Stimulated activated CD4-positive, alpha-beta T cell treated with anti-CD3 and anti-CD28 coated beads, Interleukin-4, amount 100 ng/mL, for 48 hours (primary cell): ENCODE data around the gene BCAR1.

Experiments used
- DNase-seq, 2 donors: peaks; one replicate each; pipeline ENCODE4 v3.0.0-alpha.2; 2020; ENCODE audit warnings: low read depth in 2 of 2

BCAR1 gene

DNA sequence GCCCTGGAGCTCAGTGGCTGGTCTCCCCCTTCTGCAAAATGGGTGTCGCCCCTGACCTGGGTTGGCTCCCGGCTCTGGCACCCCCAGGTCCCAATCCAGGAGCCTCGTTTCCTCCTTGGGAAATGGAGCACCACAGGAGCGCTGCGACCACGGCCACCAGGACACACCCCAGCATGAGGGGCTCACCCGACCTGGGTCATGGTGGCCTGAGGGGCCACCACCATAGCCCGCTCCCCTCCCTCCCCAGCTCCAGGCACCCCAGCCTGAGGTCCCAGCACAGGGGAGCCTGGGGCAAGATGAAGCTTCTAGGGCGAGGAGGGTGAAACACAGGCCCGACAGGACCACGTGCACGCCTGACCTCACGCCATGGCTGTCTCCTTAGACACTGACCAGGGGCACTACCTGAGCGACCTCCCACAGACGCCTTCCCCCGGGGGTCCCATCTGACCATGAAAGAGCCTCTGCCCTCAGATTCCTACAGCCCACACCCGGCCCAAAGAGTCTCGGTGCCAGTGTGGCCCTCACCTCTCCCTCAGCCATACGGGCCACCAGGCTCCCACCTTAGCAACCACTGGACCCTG, 11.8 kb downstream of the BCAR1 start:
- DNase-seq: no peak

DNA sequence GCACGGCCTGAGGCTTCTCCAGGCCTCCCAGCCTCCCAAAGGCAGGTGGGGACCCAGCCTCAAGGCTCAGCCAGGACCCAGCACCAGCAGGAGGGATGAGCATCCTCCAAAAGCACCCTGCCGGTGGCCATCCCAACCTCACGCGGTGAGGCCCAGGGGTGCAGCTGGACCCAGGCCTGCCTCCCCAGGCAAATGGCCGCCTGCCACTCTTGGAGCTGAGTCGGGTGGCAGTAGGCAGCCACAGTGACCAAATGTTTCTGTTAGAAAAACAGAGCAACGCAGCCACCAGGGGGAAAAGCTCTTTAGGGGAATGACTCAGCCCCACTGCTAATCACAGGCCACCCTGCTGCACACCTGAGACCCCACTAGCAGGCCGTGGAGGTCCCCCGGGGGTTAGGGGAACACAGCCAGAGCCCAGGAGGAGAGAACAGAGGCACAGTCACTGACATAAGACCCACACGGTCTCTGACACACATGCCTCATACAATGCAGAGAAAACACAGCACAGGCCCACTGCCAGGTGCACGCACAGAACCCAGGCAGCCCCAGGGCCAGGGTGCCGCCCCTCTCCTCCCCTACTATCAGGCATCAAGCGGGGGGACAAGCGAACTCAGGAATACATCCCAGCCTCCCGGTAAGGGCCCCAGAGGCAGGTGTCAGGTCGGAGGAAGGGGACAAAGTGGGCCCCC, 12.4 kb downstream of the BCAR1 start:
- DNase-seq: no peak

DNA sequence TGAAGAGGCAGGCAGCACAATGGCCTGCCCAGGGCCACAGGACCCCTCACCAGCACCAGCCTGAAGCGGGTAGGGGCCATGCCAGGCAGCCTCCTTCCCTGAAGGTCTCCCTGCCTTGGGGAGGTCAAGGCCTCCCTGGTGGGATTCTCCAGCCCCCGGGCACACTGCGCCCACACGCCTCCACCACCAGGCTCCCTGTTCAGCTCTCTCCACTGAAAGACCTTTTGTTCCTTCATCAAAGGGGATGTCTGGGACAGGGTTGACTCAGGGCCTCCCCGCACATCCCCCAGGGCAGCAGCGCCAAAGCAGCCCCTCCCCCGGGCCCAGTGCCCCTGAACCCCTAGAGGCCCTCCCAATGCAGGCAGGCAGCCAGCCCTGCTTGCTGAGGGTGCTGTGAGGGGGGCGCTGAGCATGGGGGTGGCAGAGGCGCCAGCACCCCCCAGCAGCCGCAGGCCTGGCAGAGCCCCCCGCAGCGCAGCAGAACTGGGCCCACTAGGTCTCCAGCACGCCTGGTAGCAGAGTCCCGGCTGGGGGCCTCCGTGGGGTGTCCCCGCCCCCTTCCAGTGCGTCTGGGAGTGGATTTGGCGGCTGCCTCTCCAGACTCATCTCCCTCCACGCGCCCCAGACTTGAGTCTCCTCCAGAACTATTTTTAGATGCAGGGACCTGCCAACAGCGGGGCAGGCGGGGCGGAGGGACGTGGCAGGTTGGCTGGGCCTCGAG, 13.1 kb downstream of the BCAR1 start:
- DNase-seq: no peak

DNA sequence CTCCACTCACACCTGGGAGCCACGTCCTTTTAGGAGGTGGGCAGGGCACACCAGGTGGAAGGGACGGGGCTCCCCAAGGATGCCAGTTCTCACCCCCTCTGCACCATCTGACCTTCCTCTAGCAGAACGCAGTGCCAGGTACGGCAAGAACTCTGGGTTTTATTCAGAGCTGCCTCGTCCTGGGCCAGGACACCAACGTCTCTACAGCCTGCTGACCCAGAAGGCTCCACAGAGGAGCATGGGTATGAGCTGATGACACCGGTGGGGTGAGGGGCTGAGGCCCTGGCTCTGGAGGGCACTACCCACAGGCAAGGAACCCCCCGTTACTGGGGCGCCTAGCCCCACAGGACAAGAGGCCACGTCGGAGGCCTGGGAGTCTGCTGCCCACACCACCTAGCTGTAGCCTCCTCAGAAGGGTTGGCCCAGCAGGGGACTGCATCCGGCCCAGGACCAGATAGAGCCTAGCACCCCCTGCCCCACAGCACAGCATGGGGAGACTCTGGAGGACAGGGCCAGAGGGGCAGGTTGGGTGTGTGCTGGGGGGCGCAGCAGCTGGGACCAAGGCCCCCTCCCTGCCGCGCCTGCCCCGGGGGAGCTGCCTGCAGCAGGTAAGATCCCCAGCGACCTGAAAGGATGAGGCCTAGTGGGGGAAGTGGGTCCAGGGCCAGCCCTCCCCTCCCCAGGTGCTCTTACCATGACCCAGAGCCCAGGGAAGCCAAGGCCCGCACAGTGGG, 13.9 kb downstream of the BCAR1 start:
- no peak for DNase-seq

DNA sequence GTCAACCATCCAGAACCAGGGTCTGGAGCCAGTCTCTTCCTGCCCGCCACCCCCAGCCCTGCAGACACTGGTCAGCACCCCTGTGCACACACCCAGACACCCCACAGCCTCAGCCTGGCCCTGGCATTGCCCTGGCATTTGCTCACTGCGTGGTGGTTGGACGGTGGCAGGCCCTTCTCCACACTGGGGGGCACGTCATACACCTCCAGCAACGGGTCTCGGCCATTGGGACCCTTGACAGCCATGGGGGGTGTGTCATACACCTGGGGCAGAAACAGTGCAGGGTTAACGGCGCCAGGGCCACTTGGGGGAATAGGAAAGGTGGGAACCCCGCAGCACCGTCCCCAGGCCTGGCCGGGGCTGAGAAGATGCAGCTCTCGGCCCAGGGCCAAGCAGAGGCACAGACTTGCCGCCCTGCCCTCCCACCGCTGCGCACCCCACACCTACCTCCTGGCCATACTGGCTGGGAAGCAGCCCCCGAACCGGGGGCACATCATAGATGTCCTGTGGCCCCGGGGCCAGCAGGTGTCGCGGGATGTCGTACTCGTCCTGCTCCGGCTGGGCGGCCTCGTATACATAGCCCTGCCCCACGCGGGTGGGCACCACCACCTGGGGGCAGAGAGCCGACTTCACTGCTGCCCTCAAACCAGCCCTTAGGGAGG, 14.6 kb downstream of the BCAR1 start:
- DNase-seq: no peak

DNA sequence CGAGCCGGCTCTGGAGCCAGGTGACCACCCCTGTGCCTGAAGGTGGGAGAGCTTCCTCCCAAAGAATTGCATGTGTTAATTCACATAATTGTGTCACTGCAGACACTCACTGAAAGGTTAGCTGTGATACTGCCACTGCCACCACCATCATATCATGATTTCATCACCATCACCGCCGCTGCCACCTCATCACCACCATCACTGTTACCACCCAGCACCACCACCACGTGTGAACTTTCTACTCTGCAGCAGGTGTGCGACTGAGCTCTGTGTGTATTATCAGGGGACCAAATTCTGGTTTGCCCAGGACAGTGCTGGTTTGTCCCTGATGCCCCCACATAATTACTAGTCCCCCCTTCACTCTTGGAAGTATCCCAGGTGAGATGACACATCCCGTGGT, 15.2 kb downstream of the BCAR1 start:
- DNase-seq: no peak

DNA sequence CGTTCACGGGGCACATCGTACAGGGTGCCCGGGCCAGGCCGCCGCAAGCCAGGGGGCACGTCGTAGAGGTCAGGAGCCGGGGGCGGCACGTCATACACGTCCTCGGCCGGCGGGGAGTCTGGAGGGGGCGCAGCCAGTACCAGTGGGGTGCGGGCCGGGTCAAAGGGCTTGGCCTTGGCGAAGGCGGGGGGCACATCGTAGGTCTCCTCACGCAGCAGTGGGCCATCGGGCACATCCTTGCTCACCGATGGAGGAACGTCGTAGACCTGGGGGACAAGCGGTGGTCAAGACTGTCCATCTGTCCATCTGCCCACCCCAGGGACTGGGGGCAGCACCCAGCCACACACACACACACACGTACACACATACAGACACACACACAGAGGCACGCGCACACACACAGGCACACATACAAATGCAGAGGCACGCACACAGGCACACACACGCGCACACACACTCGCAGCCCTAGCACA, 15.7 kb downstream of the BCAR1 start:
- DNase-seq: no peak

DNA sequence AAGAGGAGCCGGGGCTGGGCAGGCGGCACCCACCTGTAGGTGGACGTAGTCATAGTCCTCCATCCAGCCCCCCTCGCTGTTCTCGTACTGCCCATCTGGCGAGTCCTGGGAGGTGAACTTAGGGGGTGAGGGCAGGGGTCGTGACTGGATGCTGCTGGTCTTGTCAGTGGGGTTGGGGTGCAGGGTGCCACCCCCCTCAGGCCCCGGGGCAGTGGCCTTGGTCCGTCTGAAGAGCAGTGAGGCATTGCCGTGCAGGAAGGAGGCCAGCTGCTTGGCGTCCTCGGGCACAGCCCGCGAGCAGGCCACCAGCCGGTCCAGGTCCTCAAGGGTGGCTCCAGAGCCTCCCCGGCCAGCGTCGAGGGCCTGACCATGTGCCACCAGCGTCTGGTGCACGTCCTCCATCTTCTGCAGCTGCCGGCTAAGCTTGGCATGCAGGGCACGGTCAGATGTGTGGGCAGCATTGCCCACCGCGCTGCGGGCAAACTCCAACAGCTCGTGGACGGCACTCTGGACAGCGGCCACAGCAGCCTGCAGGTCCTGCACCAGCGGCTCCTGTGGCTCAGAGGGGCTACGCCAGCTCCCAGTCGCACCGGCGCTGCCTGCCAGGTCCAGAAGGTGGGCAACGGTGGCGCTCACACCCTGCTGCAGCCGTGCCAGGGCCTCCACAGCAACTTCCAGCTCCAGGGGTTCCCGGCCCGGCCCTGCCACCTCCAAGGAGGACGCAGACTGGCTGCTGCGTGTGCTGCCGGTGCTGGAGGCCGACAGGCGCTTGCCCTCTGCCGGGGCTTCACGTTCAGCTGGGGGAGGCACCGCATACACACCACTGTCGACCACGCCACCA, 16.3 kb downstream of the BCAR1 start:
- no peak for DNase-seq

DNA sequence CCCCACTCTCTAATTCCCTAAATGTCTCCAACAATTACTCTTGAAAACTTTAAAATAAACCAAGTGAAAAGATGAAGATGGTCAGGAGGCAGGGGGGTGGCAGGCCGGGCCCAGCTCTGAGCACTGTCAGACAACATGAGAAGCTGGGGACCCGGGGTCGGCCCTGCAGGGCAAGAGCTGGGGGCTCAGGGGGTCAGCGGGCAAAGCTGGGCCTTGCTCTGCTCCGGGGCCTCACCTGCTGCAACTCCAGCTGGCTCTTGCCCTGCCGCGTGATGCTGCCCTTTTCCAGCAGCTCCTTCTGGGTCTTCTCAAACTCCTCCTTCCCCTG, 17.8 kb downstream of the BCAR1 start:
- no peak for DNase-seq

DNA sequence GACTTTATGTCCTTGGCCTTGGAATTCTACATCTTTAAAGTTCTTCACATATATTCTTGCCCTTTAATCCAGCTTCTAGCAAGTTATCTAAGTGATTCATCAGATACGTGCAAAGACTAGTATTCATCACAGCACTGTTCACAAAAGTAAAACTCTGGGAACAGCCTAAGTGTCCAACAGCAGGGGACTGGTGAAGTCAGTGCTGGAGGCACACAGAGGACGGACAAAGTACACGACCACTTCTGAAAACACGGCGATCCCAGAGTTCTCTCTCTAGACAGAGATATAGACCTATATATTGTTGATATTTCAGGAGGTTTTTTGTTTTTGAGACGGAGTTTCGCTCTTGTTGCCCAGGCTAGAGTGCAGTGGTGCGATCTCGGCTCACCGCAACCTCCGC, 19.9 kb downstream of the BCAR1 start:
- no peak for DNase-seq

DNA sequence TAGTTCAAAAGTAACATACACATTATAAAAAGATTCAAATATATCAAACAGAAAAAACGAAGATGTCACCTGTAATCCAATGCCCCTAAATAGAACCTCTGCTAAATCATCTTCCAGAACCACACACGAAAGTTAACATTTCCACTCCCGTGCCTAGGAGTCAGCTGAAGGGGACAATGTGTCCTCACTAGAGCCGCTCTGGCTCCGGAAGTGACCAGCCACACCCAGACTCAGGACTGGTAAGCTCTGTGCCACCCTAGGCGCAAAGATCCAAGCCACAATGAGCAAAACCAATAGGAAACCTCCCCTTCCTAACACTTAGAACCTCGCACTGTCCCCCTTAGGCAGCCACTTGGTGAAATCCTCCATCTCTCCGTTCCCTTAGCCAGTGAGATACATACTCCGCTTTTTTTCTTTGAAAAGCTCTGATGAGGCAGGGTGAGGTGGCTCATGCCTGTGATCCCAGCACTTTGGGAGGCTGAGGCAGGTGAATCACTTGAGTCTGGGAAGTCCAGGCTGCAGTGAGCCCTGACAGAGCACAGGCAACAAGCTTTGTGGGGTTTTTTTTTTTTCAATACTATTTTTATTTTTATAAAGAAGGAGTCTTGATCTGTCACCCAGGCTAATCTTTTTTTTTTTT, 20.8 kb downstream of the BCAR1 start:
- no peak for DNase-seq

DNA sequence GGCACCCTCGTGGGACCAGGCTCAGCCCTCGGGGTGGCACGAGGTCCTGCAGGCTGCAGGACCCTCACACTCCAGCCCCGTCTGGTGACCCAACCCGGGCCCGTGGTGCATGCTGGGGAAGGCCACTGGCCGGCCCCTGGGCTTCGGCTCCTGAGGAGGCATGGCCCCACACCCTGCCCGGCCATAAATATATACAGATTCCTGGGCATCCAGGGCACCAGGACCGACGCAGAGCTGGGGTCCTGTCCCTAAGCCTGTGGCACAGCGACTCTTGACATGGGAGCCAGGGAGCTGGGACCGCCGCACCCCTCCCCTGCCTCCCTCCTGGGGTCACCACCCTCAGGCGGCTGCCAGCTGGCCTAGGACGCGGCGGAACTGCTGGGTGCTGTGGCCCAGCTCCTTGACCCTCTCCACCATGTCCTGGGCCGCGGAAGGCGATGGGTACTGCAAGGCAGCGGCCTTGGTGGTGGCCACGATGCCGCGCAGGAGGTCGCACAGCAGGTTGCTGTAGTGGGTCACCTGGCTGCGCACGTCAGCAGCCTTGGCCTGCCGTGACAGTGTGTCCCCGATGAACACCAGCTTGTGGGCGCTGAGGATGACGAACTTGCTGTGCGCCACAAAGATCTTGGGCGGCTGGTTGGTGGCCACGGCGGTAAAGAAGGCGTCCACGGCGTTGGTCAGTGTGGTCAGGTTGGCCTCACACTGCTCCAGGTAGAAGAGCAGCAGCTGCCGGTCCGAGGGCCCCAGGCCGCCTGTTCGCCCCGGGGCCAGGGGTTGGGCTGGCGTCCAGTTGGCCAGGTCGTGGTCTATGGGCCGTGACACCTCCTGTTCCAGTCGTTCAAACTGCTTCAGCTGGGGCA, 22.0 kb downstream of the BCAR1 start:
- no peak for DNase-seq

DNA sequence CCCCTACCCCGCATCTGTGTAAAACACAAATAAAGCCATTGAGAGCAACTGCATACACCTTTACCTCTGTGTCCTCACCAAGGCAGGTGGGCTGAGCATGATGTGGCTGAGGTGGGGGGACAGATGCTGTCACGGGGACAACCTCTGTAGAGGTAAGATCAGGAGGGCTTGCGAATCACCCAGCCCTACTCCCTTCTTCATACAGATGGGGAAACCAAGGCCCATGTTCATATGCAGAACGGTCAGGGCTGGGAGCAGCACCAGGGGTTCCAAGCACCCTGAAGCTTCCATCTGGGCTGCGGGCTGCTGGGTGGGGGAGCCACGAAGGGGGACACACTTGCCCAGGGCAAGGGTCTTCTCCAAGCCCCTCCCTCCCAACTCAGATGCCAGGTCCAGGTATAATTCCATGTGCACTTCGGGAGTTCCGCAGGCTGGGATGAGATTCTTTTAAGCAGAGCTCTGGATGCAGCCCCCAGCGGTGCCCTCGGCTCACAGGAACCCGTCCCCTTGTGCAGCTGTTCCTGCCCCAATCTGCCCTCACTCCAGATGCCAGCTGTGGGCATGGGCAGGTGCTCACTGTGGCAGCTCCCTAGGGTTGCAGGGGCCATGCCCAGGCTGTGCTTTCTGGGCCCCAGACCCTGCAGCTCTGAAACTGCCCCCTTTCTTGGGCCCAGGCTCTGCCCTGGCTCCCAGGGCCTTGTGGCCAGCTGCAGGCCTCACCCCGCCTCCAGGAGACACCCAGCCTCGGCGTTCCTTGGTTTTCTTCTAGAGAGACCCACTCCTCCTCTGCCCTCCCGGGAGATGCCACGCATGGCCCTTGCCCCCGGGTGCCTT, 23.1 kb downstream of the BCAR1 start:
- no peak for DNase-seq

DNA sequence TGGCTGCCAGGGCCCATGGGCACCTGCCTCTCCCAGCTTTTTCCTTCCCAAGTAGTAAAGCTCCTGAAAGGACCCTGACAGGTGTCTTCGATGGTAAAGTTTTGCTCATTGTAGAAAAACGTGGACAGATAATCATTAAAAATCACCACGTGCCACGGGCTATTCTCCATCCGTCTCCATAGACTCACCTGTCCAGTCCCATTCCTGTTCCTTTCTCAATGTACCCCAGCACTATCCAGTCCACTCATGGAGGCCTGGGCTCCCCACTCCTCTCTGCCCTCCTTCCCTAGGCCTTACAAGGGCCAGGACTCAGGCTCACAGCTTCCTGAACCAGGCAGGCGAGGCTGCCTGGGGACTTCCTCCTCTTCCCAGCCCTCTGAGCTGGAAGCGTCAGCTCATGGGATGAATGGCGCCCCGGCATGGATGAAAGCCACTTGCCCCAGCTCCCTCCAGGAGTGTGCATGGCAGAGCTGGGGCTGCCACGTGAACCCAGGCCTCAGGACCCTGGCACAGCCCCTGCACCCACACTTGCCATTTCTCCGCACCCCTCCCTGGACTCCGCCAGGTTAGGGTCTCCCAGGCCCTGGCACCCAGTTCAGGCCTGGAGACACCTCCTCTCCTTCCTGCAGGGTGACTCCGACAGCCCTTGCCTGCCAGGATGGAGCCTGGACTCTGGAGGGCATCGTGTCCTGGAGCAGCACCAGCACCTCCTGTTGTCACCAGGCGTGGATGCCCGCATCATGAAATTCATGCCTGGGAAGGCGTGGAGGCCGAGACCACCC, 23.9 kb downstream of the BCAR1 start:
- DNase-seq: no peak

DNA sequence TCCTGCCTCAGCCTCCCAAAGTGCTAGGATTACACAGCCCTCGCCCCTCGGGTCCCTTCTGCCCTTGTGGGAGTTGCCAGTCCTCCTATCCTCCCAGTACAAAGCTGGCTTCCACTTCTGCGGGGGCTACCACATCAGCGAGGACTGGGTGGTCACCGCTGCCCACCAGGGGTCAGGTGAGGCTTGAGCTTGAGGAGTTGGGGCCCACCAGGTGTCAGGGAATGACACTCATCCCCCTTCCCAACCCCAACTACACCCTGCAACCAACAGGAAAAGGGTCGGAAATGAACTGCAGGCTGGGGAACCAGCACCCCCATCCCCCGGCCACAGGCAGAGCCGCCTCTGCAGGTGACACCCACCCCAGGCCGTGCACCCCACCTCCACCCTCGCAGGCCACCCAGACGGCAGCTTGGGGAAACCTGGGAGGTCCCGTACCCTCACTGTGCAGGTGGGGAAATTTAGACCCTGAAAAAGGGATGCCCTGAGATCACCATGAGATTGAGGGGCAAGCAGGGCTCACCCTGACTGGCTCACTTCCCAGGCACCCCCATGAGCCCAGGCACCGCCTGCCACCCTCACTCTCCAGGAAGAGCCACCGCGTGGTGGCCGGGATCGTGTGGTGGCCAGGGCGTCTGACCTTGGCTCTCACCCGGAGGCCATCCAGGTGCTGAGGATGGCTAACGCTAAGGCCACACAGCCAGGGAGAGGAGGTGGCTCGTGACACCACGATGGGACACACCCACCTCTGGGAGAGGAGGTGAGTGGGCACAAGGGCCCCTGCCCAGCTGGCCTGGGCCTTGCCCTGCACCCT, 24.7 kb downstream of the BCAR1 start:
- DNase-seq: no peak

DNA sequence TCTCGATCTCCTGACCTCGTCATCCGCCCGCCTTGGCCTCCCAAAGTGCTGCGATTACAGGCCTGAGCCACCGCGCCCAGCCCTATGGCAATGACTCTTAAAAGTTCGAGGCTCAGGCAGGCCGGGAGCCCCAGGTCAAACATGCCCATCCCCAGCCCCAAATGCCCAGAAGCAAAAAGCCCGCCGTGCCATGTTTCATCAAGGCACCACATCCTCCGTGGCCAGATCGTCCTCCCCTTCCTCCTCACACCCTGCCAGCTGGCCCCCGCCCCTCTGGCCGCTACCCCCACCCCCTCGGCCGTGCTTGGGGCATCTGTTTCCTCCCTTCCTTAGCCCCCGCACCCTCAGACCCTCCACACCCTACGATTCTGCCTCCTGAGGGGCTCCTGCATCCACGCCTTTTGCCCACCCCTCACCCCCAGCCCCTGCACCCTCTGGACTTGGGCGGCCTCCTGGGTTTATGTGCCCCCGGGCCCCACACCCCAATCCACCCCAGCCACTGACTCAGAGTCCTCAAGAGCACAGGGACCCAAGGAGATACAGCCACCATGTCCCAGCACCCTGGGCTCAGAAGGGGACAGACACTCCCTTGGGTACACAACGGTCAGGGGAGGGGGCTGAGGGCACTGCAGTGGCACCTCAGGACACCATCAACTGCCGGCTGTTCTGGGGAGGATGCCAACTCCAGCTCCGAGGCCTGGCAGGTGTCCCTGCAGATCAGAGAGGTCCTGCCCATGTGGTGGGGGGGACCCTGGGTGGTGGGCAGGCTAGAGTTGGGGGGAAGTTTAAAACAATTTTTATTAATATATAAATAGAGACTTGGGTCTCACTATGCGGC, 25.5 kb downstream of the BCAR1 start:
- no peak for DNase-seq
